Activated CD8-positive, alpha-beta memory T cell treated with anti-CD3 and anti-CD28 coated beads, Interleukin-2, amount 50 U/mL, for 1 hour (primary cell): ENCODE measurements around the gene NAT8L.

Experiments
- DNase-seq: peaks from one replicate; pipeline ENCODE4 v3.0.0-alpha.2; 2020; ENCODE audit errors: extremely low read depth

The NAT8L gene

GRCh38 chr4:2064276-2064991 lies 5.3 kb downstream of the NAT8L start:
- no peak for DNase-seq

GRCh38 chr4:2065106-2065930 lies 6.2 kb downstream of the NAT8L start:
- no peak for DNase-seq

GRCh38 chr4:2066011-2066551 lies 7.0 kb downstream of the NAT8L start:
- no peak for DNase-seq

- no peak for DNase-seq
Observed at GRCh38 chr4:2066571-2067445, 7.7 kb downstream of the NAT8L start.

GRCh38 chr4:2067446-2068197 lies 8.5 kb downstream of the NAT8L start:
- no peak for DNase-seq

GRCh38 chr4:2068198-2068470 lies 9.0 kb downstream of the NAT8L start:
- no peak for DNase-seq

- DNase-seq: no peak
Observed at GRCh38 chr4:2068566-2068965, 9.4 kb downstream of the NAT8L start.

GRCh38 chr4:2069161-2069971 lies 10.2 kb downstream of the NAT8L start:
- no peak for DNase-seq

- DNase-seq: no peak
Observed at GRCh38 chr4:2069986-2070385, 10.9 kb downstream of the NAT8L start.

GRCh38 chr4:2070421-2071251 lies 11.5 kb downstream of the NAT8L start:
- no peak for DNase-seq

- no peak for DNase-seq
Observed at GRCh38 chr4:2071252-2071911, 12.3 kb downstream of the NAT8L start.

- DNase-seq: no peak
Observed at GRCh38 chr4:2071912-2072867, 13.1 kb downstream of the NAT8L start.

GRCh38 chr4:2072971-2073807 lies 14.1 kb downstream of the NAT8L start:
- no peak for DNase-seq

GRCh38 chr4:2073808-2074481 lies 14.8 kb downstream of the NAT8L start:
- no peak for DNase-seq

- no peak for DNase-seq
Observed at GRCh38 chr4:2074588-2074987, 15.5 kb downstream of the NAT8L start.

GRCh38 chr4:2075171-2075986 lies 16.3 kb downstream of the NAT8L start:
- no peak for DNase-seq
